ENCODE measurements around the gene KIAA1586. TPM values are rescaled to one million over a fixed set of nuclear protein-coding genes. Genes with fewer than 3 reads are reported as not detected.
"Not testable (repeated sequence)": the region's sequence is repeated elsewhere in the genome, so short reads cannot be mapped to it uniquely, and the experiment has no call there.

KIAA1586 gene
- 8.2 TPM for total RNA-seq

- peak; percentile 86 for DNase-seq (ENCODE audit: low spot score)
Observed at GRCh38 chr6:57046332-57047256, at the start of gene KIAA1586. KIAA1586 (plus strand) TSS chr6:57046693; CDS start chr6:57046756, 63 bp downstream.

- DNase-seq (ENCODE audit: low spot score) = no peak
Observed at GRCh38 chr6:56999049-56999448, 47.4 kb upstream of the KIAA1586 start.

- not testable (repeated sequence) for DNase-seq (ENCODE audit: low spot score)
Observed at GRCh38 chr6:56999748-57000147, 46.7 kb upstream of the KIAA1586 start.

- no peak for DNase-seq (ENCODE audit: low spot score)
Observed at GRCh38 chr6:57002197-57002596, 44.3 kb upstream of the KIAA1586 start.

- no peak for DNase-seq (ENCODE audit: low spot score)
Observed at GRCh38 chr6:57004292-57004691, 42.2 kb upstream of the KIAA1586 start.

GRCh38 chr6:57006101-57006500, 40.4 kb upstream of the KIAA1586 start:
- no peak for DNase-seq (ENCODE audit: low spot score)

- not testable (repeated sequence) for DNase-seq (ENCODE audit: low spot score)
Observed at GRCh38 chr6:57008069-57008468, 38.4 kb upstream of the KIAA1586 start.

- no peak for DNase-seq (ENCODE audit: low spot score)
Observed at GRCh38 chr6:57013521-57013926, 33.0 kb upstream of the KIAA1586 start.

GRCh38 chr6:57017069-57017468, 29.4 kb upstream of the KIAA1586 start:
- DNase-seq (ENCODE audit: low spot score) = no peak

GRCh38 chr6:57017841-57018240, 28.7 kb upstream of the KIAA1586 start:
- DNase-seq (ENCODE audit: low spot score) = no peak

GRCh38 chr6:57019434-57019833, 27.1 kb upstream of the KIAA1586 start:
- no peak for DNase-seq (ENCODE audit: low spot score)

GRCh38 chr6:57021086-57021720, 25.3 kb upstream of the KIAA1586 start:
- no peak for DNase-seq (ENCODE audit: low spot score)

GRCh38 chr6:57024321-57024720, 22.2 kb upstream of the KIAA1586 start:
- DNase-seq (ENCODE audit: low spot score) = no peak

- no peak for DNase-seq (ENCODE audit: low spot score)
Observed at GRCh38 chr6:57024775-57025174, 21.7 kb upstream of the KIAA1586 start.

GRCh38 chr6:57026001-57026400, 20.5 kb upstream of the KIAA1586 start:
- no peak for DNase-seq (ENCODE audit: low spot score)

GRCh38 chr6:57027301-57027700, 19.2 kb upstream of the KIAA1586 start:
- no peak for DNase-seq (ENCODE audit: low spot score)

- no peak for DNase-seq (ENCODE audit: low spot score)
Observed at GRCh38 chr6:57029213-57029612, 17.3 kb upstream of the KIAA1586 start.

GRCh38 chr6:57033228-57033627, 13.3 kb upstream of the KIAA1586 start:
- no peak for DNase-seq (ENCODE audit: low spot score)

GRCh38 chr6:57035549-57035948, 10.9 kb upstream of the KIAA1586 start:
- DNase-seq (ENCODE audit: low spot score) = no peak

- DNase-seq (ENCODE audit: low spot score) = no peak
Observed at GRCh38 chr6:57038906-57039305, 7.6 kb upstream of the KIAA1586 start.

- DNase-seq (ENCODE audit: low spot score) = no peak
Observed at GRCh38 chr6:57040011-57040410, 6.5 kb upstream of the KIAA1586 start.

- DNase-seq (ENCODE audit: low spot score) = not testable (repeated sequence)
Observed at GRCh38 chr6:57044061-57044460, 2.4 kb upstream of the KIAA1586 start.

- no peak for DNase-seq (ENCODE audit: low spot score)
Observed at GRCh38 chr6:57044568-57044967, 1.9 kb upstream of the KIAA1586 start.
